PFSK-1 (cell line): ENCODE results near the gene CENPM.

Experiments
- FOXP2 ChIP-seq: optimal IDR thresholded peaks from 2 replicates; pipeline ENCODE3; 2011; ENCODE audit warnings: borderline replicate concordance, control low read depth, inconsistent platforms; ENCODE audit not compliant: insufficient read depth; ENCODE audit errors: extremely low read length, extremely low read depth
- POLR2AphosphoS5 ChIP-seq: IDR thresholded peaks from 2 replicates; pipeline ENCODE4 v1.6.1; 2012; ENCODE audit warnings: low read depth, mild to moderate bottlenecking, control low read depth, low read length, moderate library complexity
- REST ChIP-seq, 2 experiments: IDR thresholded peaks; 2 replicates each; pipeline versions ENCODE4 v1.6.1 to v1.8.0; 2011 to 2012; ENCODE audit warnings: low read depth in 2 of 2, low read length in 2 of 2, control low read depth in 1 of 2, inconsistent platforms in 1 of 2, mild to moderate bottlenecking in 1 of 2, moderate library complexity in 1 of 2; ENCODE audit not compliant: insufficient read depth in 1 of 2
- SIN3A ChIP-seq: IDR thresholded peaks from 2 replicates; pipeline ENCODE4 v1.6.1; 2012; ENCODE audit warnings: mild to moderate bottlenecking, low read length, moderate library complexity, borderline replicate concordance; ENCODE audit not compliant: insufficient read depth
- TAF1 ChIP-seq: IDR thresholded peaks from 2 replicates; pipeline ENCODE4 v1.6.1; 2012; ENCODE audit warnings: low read length, control low read depth, borderline replicate concordance; ENCODE audit not compliant: insufficient read depth

Gene CENPM

GRCh38 chr22:41931701-41932269 lies 15.2 kb downstream of the CENPM start:
- TF ChIP-seq FOXP2: no peak
- no peak; the same call in 1 of the 2 replicates for TF ChIP-seq POLR2AphosphoS5
- no peak for TF ChIP-seq SIN3A
- TF ChIP-seq REST (IDR thresholded peaks at IDR 0.05; ENCODE audit: insufficient read depth in 1 of 2, low read depth in 2 of 2, low read length in 2 of 2): no peak
- no peak for TF ChIP-seq TAF1

- TF ChIP-seq SIN3A: no peak
- TF ChIP-seq TAF1: no peak
- no peak for TF ChIP-seq REST (IDR thresholded peaks at IDR 0.05; ENCODE audit: insufficient read depth in 1 of 2, low read depth in 2 of 2, low read length in 2 of 2)
- TF ChIP-seq FOXP2: no peak
- no peak for TF ChIP-seq POLR2AphosphoS5
Measured at GRCh38 chr22:41929418-41929810, 17.5 kb downstream of the CENPM start.

- no peak for TF ChIP-seq FOXP2
- no peak for TF ChIP-seq POLR2AphosphoS5
- no peak for TF ChIP-seq SIN3A
- no peak for TF ChIP-seq TAF1
- TF ChIP-seq REST (IDR thresholded peaks at IDR 0.05; ENCODE audit: insufficient read depth in 1 of 2, low read depth in 2 of 2, low read length in 2 of 2): no peak
Measured at GRCh38 chr22:41928593-41929417, 18.1 kb downstream of the CENPM start.

GRCh38 chr22:41927813-41928212 lies 19.1 kb downstream of the CENPM start:
- TF ChIP-seq SIN3A: no peak
- no peak for TF ChIP-seq TAF1
- no peak for TF ChIP-seq REST (IDR thresholded peaks at IDR 0.05; ENCODE audit: insufficient read depth in 1 of 2, low read depth in 2 of 2, low read length in 2 of 2)
- TF ChIP-seq FOXP2: no peak
- TF ChIP-seq POLR2AphosphoS5: no peak
